HPDE6-E6E7 (cell line): ENCODE results near the gene ABCC8.

Source experiments
- DNase-seq: peaks from one replicate; pipeline ENCODE4 v3.0.0; 2011; ENCODE audit warnings: missing footprints; ENCODE audit errors: extremely low spot score

Gene ABCC8

DNA sequence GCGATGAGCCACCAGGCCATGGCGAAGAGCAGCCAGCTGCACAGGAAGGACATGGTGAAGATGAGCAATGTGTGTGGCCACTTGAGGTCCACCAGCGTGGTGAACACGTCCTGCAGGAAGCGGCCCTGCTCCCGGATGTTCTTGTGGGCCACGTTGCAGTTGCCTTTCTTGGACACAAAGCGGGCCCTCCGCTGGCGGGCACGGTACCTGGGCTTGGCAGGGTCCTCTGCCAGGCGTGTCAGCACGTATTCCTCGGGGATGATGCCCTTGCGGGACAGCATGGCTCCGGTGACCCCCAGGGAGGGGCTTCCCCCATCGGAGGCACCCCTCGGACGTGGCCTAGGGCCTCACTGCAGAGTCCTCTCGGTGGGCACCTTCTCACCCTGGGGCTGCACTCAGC is 88.8 kb downstream of the ABCC8 start:
- DNase-seq: no peak

DNA sequence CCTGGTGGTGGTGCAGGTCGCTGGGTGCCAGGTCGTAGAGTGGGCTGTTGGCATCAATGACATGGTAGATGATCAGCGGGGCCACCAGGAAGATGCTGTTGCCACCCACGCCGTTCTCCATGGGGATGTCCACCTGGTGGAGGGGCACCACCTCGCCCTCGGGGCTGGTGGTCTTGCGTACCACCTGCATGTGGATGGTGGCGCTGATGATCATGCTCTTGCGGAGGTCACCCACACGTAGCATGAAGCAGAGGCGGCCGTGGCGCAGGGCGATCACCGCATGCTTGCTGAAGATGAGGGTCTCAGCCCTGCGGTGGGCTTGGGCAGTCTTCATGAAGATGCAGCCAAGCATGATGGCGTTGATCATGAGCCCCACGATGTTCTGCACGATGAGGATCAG is 89.4 kb downstream of the ABCC8 start:
- no peak for DNase-seq

DNA sequence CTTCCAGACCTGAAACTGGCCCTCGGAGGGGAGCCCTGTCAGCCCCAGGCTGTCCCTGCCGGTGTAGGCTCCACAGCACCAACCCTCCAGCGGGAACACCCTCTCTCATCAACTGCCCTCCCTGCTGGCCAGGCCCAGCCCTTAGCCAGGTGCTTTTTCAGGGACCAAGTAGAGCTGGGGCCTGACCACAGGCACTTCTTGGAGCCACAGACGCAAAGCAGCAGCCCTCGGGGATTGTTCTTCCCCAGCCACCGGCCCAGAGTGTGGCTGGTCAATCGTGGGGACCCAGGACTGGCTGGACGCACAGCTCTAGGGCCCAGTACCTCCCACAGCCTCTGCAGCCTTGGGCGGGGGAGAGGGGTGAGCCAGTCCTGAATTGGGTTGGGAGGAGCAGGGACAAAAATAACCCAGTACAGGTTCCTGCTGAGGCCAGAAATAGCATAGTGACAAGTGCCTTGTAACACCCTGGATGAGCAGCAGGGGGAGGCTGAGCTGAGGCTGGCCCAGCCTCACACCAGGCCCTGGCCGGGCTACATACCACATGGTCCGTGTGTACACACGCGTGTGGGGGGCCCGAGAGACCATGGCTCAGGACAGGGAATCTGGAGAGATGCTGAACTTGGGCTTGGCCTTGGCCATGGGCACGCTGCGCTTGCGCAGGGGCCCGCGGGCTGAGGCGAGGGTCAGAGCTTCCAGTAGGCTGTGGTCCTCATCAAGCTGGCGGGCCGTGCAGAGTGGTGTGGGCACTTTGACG is 90.1 kb downstream of the ABCC8 start:
- DNase-seq: peak; percentile 25

DNA sequence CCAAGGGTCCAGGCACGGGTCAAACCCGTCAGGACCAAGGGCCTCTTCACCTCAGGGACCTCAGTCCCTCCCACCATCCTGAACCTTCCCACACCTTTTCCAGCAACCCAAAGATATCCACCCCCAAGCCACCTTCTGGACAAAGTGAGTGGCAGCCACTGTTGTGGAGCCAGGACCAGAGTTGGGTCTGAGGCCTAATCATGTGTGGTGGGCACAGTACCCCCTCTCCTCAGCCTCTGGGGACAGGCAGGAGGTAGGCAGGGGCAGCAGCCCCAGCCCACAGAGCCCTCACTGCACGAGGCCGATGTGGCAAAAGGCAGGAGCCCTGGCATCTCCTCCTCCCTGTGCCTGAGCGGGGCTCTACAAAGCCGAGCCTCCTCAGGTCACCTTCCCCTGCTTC is 90.7 kb downstream of the ABCC8 start:
- DNase-seq: no peak

DNA sequence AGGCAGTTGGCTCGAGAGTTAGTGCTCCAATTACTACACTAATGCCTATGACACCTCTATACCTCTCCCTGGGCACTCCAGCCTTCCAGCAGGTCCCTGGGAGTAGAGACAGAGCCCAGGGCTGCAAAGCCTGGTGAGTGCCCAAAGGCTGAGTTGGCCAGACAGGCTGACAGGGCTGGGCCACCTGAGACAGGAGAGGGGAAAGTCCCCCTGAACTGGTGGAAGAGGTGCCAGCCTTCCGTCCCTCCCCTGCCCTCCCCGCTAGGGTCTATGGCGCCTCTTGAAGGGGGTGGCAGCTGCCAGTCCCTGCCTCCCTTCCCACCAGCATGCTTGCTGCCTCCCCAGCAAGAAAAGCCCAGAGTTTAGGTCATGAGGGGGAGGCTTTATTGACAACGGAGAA is 91.2 kb downstream of the ABCC8 start:
- DNase-seq: no peak

DNA sequence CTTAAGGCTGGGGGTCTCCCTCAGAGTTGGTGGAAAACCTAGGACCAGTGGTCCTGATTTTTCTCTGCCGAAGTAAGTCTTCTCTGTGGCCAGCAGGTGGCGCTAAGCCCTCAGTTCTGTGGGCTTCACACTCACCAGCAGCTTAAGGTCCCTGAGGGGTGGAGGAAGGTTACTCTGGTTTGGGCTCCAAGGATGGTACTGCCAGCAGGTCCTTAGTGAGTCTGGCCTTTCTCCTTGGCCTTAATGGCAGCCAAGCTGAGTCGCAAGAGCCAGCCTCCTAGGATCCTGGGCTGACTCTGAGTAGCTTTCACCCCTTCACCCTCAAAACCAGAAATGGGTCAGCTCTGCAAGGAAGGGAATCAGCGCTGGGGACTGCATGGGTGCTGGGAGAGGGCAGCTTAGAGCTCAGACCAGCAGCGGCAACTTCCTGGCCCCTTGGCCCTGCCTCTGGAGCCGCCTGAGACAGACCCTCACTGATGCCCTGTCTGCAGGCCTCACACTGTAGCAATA is 92.6 kb downstream of the ABCC8 start:
- DNase-seq: peak; percentile 10

DNA sequence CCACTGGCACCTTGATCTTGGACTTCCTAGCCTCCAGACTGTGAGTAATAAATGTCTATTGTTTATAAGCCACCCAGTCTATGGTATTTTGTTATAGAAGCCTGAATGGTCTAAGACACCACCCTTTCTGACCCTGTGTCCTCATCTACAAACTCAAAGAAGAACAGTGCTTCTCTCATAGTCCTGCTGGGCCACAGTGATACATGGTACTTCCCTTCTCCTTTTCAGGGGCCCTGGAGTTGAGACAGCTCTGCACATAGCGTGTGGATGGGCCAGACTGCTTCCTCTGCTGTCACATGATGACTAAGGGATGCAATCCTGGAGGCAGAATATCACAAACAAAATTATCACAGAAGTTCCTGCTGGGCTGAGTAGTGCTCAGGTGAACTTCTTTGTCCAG is 93.2 kb downstream of the ABCC8 start:
- DNase-seq: no peak

DNA sequence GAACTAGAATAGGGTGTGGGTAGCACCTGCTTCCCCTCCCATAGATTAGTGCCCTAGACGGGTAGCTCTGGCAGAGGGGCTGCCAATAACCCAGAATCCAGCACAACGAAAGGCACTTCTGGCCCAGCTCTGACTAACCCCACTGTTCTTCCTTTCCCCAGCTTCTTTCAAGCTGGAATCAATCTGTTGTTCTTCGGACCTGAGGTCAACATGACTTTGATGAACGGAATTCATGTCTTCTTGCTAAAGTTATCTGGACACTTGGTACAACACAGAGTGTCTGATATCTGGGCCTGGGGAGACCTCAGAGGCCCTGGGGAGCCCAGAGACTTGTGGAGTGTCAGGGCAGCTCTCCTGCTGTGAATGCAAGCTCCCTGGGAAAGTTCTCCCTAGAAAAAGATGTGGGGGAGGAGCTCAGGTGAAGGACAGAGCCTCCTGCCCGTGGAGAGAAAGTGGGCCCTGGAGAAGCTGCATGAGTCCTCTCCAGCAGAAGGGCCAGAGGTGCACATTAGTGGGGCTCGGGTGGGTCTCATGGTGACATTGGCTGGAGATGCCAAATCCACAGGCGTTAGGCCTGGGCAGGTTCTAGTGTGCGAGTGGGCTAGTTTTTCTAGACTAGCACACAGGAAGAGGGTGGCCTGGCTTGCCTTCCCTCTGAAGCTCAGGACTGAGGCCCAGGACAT is 94.5 kb downstream of the ABCC8 start:
- no peak for DNase-seq

DNA sequence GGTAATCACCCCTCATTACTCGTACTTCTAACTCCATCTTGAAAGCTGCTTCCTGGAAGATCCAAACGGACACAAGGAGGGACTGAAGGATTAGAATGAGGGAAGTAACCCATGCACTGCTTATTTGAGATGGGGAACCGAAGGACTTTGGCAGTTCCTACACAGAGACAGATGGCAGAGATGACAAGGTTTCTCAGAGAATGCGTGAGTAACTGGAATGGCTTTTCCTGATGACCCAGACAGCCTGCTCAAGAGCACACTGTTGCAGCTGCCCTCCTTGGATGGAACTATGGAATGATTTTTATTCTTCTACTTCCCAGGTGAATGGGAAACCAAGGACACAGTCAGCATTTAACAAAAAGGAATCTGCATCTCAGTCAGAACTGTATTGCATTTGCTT is 95.5 kb downstream of the ABCC8 start:
- DNase-seq: no peak

DNA sequence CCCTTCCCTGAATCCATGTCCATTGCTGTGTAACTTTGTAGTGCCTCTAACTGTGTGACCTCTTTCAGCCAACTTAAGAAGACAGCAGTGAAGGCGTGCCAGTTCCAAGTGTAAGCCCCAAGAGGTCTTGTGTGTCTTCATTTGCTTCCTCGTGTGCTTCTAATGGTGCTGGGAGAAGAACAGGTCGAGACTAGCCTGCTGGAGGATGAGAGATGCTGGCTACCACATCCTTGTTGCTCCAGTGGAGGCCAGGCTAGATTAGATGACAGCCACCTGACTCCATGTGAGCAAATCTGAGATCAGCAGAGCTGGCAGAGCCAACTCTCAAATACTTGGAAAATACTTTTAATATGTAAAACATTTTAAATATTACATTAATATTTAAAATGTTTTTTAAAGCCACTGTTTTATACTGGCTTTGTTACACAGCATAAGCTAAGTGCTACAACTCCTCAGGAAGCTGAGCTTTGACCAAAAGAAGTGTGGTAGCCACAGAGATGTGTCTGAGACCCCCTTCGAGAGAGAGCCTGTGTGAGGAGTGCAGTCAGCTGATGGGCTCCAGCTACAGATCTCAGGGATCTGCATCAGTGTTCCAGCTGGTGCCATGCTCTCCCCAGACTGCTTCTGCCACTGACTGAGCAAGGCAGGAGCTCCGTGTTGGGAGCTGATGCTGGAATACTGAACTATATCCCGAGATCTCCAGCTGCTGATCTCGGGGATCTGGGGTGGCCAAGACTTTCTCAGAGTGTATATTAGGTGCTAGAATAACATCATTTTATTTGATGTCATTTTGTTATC is 97.1 kb downstream of the ABCC8 start:
- DNase-seq: no peak

DNA sequence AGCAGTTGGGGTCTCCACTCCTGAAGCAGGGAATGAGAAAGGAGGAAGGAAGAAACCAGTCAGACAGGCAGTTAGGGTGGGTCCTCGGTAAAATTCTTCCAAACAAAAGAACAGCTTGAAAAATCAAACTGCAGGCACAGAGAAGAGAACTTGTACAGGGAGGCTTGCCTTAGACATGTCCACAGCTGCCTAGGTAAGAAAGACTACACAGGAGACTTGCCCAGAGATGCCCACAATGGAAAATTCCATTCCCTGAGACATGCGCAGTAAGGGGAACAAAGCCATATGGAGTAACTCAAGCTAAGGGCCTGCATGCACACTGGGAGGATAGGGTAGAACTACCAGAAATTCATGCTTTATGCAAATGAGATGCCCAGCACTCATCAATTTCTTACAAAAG is 98.0 kb downstream of the ABCC8 start:
- no peak for DNase-seq

DNA sequence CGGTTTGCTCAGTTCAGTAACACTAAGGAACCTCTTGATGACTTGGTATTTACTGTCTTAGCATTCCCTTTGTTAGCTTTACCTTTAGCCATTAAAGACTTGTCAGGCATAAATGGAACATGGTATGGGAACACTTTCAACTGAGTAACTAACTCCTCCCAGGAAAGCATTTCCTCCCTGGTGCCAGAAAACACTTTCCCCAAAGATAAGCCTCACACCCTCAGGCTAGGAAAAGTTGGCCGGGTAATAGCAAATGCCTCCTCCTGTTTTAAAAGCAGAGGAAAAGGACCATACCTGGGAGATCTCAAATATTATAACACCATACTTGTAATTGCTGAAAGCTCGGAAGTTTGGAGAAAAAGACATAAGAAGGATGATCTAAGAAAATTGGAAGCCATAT is 100.2 kb downstream of the ABCC8 start:
- DNase-seq: no peak

DNA sequence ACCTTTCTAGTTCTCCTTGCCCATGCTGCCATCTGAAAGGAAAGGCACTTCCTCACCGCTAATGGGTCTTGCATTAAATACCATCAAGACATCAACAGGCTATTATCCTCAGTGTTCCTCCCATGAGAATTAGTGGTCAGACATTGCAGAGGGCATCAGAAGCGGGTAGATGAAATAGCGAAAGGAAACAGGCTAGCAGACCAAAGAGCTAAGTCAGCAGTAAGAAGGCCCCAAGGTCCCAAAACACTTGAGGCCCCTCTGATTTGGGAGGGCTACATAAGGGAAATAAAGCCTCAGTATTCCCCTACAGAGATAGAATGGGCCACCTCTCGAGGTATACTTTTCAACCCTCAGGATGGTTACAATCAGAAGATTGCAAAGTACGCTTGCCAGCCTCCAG is 101.1 kb downstream of the ABCC8 start:
- DNase-seq: no peak

DNA sequence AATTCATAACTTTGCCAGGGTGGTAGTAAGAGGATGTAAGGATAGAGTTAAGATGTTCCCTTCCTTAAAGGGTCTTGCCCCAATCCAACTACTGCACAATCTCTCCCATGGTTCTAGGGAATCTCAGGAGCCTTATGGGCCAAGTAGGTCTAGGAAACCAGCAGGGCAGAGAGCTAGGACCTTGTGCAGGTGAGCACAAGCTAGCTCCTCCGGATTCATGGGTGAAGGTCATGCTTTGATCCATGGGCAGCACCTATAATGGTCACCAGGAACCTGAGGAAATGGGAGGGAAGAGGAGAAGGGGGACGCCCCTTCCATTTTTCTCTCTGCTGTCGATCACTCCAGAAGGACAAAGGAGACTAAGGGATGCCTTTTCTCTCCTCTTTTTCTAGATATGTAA is 105.0 kb downstream of the ABCC8 start:
- DNase-seq: no peak

DNA sequence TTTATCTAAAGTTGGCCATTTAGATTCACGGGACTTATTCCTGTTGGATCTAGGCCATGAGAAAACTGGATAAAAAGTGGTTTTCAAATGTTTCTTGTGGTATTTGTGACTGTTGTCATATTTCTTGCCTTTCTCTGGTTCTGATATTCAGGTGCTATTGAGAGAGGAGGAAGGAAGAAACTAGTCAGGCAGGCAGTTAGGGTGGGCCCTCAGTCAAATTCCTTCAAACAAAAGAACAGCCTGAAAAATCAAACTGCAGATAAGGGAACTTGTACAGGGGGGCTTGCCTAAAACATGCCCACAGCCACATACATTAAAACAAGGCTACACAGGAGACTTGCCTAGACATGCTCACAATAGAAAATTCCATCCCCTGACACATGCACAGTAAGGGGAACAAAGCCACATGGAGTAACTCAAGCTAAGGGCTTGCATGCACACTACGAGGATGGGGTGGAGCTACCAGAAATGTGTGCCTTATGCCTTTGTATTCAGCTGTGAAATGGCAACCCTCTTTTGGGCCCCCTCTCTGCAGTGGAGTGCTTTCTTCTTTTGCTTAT is 106.9 kb downstream of the ABCC8 start:
- DNase-seq: no peak

DNA sequence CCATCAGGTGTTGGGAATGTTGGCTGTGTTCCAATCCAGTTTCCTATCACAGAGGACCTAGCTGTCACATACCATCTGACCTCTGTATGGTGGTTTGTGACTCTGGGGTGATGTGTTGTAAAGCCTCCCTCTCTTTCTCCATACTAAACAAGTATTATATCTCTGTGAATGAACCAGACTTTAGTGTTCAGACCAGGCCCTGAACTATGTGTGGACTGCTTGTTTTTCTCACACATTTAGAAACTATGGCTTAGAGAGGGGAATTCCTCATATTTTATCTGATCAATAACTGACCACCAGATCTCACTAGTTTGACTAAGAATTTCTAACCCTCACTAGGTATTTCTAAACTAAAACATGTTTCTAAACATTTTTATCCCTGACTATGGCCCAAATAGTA is 107.6 kb downstream of the ABCC8 start:
- DNase-seq: no peak

DNA sequence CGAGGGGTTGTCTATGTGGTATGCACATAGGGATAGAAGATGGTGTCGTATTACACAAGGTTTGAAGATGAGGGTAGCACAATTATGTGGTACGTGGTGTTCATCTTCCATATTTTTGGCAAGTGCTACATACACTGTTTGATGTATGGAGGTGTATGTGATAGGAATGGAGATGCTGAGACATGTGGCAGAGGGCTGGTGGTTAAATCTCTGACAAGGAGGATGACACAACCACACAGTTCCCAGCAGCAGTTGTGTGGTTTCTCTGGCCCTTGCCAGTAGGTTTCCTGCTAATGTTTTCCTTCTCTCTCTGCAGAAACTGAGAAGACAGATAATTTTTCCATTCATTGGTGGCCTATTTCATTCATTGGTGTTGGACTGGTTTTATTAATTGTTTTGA is 108.1 kb downstream of the ABCC8 start:
- DNase-seq: no peak

DNA sequence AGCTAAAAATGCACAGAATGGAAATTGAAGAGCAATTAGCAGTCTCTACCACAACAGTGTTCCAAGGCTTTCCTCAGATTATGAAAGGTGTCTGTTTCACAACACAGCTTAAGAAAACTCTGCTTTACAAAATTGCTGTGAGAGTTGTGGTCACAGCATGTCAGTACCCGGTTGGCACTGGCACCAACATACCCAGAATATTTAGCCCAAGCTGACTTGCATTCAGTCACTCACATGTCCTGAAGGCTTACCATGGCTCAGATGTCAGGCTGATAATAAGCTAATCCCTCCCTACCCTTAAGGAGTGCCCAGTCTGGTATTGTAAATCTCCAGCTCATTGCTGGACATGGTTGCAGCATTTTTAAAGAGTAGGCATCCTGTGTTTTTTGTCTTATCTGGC is 110.2 kb downstream of the ABCC8 start:
- DNase-seq: no peak

DNA sequence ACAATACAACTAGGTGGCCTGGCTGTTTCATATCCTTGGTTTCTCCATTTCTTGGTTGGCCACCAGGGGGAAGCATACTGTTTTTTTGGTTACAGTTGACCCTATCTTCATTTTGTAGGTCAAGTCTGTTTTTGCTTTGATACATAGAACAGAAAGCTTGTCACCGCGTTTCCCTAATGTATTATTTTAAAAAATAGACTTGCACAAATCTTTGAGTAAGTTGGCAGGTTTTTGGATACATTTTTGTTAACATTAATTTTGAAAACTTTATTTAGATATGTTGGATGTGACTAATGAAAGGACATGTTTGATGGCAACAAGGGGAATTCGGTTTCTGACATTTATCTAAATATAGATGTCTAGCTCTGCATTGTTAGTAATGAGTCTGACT is 122.0 kb downstream of the ABCC8 start:
- peak; percentile 37 for DNase-seq

DNA sequence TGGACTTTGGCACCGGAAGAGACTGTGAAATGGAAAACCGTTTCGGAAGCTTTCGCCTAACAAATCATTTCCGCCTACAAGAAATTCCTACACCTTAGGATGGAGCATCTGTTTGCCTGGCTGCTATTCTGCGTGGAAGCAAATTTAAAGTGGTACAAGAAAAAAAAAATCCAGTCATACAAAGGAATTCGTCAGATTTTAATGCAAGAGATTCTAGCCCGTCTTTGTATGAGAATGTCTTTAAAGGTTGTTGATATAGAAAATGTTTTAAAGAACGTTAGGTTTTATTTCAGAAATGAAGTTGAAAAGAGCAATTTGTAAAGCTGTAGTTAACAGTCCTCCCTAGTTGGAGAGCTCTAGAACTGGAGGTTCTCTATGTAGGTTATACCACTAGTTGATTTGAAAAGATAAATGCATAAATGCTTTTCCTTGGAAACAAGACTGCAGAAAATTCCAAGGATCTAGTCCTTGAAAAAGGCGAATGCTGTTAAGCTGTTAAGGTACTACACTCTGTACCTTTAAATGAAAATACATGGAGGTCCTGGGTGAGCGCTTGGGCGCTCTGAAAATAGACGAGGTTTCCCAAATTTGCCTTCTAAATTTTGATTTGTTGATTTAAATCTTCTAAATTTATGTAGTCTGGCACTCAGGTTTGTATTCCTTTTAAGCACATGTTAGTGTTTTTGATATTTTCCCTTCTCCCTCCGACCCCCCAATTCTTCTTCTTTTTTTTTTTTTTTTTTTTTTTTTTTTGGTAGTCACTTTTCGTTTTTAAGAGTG is 122.6 kb downstream of the ABCC8 start:
- DNase-seq: no peak
